ENCODE data around the gene MFSD2B. TPM values are rescaled to one million over a fixed set of nuclear protein-coding genes. Genes with fewer than 3 reads are reported as not detected.

MFSD2B gene
- total RNA-seq, 1 donor from 2014 or later = not detected

DNA sequence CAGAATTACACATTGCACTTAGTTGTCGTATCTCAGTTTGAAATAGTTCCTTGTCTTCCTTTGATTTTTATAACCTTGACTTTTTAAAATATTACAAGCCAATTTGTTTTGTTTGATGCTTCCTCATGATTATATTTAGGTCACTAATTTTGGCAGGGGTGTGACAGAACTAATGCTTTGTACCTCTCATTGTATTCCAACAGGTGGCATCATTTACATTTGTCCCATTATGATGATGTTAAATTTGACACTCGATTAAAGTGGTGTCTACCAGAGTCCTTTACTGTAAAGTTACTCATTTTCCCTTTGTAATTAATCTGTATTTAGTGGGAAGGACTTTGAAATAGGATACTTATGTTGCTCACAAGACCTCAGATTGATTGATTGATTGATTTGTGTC lies 21.5 kb upstream of the MFSD2B start:
- Histone ChIP-seq H3K4me3 (no peak overlapping the region), H3K9ac (no peak overlapping the region), H4K20me1 (ENCODE audit: low read depth) (no peaks in the 10 kb centered on the region), H3K9me3 (ENCODE audit: low read depth) (no peaks in the 10 kb centered on the region), H3K79me2 (ENCODE audit: low read depth) (no peaks in the 10 kb centered on the region), H3K4me1 (peaks cover 10% of the 10 kb centered on the region), H3K27me3 (no peaks in the 10 kb centered on the region), H3K36me3 (peaks cover 3% of the 10 kb centered on the region), H3F3A (ENCODE audit: low read depth) (no peaks in the 10 kb centered on the region), H3K27ac (no peak overlapping the region), H2AFZ (replicated peaks) (no peak overlapping the region), H3K4me2 (no peak overlapping the region)
- no peak for DNase-seq (ENCODE audit: low spot score)
- H3K36me3 Mint-ChIP-seq = peaks cover 7% of the 10 kb centered on the region
- no peak overlapping the region for H3K4me3 Mint-ChIP-seq
- peaks cover 13% of the 10 kb centered on the region for H3K4me1 Mint-ChIP-seq
- peaks cover 2% of the 10 kb centered on the region for H3K27me3 Mint-ChIP-seq (ENCODE audit: insufficient read depth, low read depth)
- H3K9me3 Mint-ChIP-seq = no peaks in the 10 kb centered on the region
- no peak overlapping the region for H3K27ac Mint-ChIP-seq
- TF ChIP-seq EZH2 (IDR thresholded peaks at IDR 0.05) (no peak), EZH2phosphoT487 (IDR thresholded peaks at IDR 0.05) (no peak), CTCF (IDR thresholded peaks at IDR 0.05) (peak; percentile 21)

DNA sequence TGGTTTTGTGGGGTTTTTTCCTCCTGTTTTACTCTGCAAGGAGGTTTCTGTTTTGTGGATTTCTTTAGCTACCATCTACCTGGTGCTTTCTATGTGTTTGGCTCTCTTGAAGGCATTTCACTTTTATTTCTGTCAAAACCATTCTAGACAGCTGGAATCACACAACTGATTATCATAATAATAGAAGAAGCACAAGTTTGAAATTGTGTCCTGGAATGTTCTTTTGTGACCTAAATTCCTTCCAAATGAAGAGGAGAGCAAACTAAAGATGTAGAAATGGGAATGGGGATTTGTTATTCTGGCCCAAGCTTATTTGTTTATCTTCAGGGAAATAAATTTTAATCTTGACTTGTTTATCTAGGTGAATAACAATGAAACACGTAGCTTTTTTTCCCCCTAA lies 17.0 kb upstream of the MFSD2B start:
- H4K20me1 ChIP-seq (ENCODE audit: low read depth) = no peaks in the 10 kb centered on the region
- Mint-ChIP-seq H3K4me1 (peaks cover 14% of the 10 kb centered on the region), H3K9me3 (no peaks in the 10 kb centered on the region), H3K27ac (no peak overlapping the region), H3K4me3 (no peak overlapping the region), H3K36me3 (peaks cover 9% of the 10 kb centered on the region), H3K27me3 (ENCODE audit: insufficient read depth, low read depth) (peaks cover 2% of the 10 kb centered on the region)
- H3K27ac ChIP-seq = peak overlapping the region; percentile 16
- H2AFZ ChIP-seq (replicated peaks) = no peak overlapping the region
- no peaks in the 10 kb centered on the region for H3F3A ChIP-seq (ENCODE audit: low read depth)
- TF ChIP-seq EZH2 (IDR thresholded peaks at IDR 0.05) (no peak), EZH2phosphoT487 (IDR thresholded peaks at IDR 0.05) (no peak), CTCF (IDR thresholded peaks at IDR 0.05) (no peak)
- H3K9ac ChIP-seq = no peak overlapping the region
- H3K9me3 ChIP-seq (ENCODE audit: low read depth) = no peaks in the 10 kb centered on the region
- H3K4me1 ChIP-seq = peaks cover 11% of the 10 kb centered on the region
- H3K36me3 ChIP-seq = no peaks in the 10 kb centered on the region
- H3K27me3 ChIP-seq = no peaks in the 10 kb centered on the region
- DNase-seq (ENCODE audit: low spot score) = no peak
- H3K4me3 ChIP-seq = no peak overlapping the region
- H3K79me2 ChIP-seq (ENCODE audit: low read depth) = no peaks in the 10 kb centered on the region
- peak overlapping the region; percentile 52 for H3K4me2 ChIP-seq

GRCh38 chr2:23993736-23994269 lies 16.1 kb upstream of the MFSD2B start:
- no peaks in the 10 kb centered on the region for H3F3A ChIP-seq (ENCODE audit: low read depth)
- H3K9ac ChIP-seq = no peak overlapping the region
- no peak overlapping the region for H3K4me3 Mint-ChIP-seq
- H3K4me1 Mint-ChIP-seq = peaks cover 14% of the 10 kb centered on the region
- no peaks in the 10 kb centered on the region for H3K27me3 ChIP-seq
- no peak overlapping the region for H3K27ac Mint-ChIP-seq
- peaks cover 12% of the 10 kb centered on the region for H3K36me3 Mint-ChIP-seq
- H3K27ac ChIP-seq = no peak overlapping the region
- TF ChIP-seq EZH2 (IDR thresholded peaks at IDR 0.05) = no peak
- no peak for TF ChIP-seq EZH2phosphoT487 (IDR thresholded peaks at IDR 0.05)
- TF ChIP-seq CTCF (IDR thresholded peaks at IDR 0.05) = no peak
- no peaks in the 10 kb centered on the region for H3K79me2 ChIP-seq (ENCODE audit: low read depth)
- no peak overlapping the region for H2AFZ ChIP-seq (replicated peaks)
- H3K27me3 Mint-ChIP-seq (ENCODE audit: insufficient read depth, low read depth) = peaks cover 2% of the 10 kb centered on the region
- H3K9me3 ChIP-seq (ENCODE audit: low read depth) = no peaks in the 10 kb centered on the region
- peaks cover 11% of the 10 kb centered on the region for H3K4me1 ChIP-seq
- no peak overlapping the region for H3K4me2 ChIP-seq
- no peaks in the 10 kb centered on the region for H4K20me1 ChIP-seq (ENCODE audit: low read depth)
- no peak overlapping the region for H3K4me3 ChIP-seq
- no peaks in the 10 kb centered on the region for H3K36me3 ChIP-seq
- no peaks in the 10 kb centered on the region for H3K9me3 Mint-ChIP-seq
- no peak for DNase-seq (ENCODE audit: low spot score)
